Tibial nerve (tissue), 4 donors: ENCODE results near the gene RANBP3L. TPM values are rescaled to one million over a fixed set of nuclear protein-coding genes. Genes with fewer than 3 reads are reported as not detected.

Experiments used
- DNase-seq, 2 donors: peaks; one replicate each; pipeline ENCODE4 v3.0.0-alpha.2; 2019; ENCODE audit warnings: low spot score in 2 of 2
- H3K27ac ChIP-seq, 4 donors: fragments of 200-600 bp; sonication (generic) in 3 of 4; one replicate each; pipeline ENCODE4 v1.5.1; 2017 to 2019; ENCODE audit warnings: mild to moderate bottlenecking in 1 of 4
- H3K27me3 ChIP-seq, 2 donors: fragments of 200-600 bp; sonication (generic) in 1 of 2; one replicate each; pipeline versions ENCODE4 v1.5.1 to v1.6.0; 2017 to 2019
- H3K36me3 ChIP-seq, 3 donors: fragments of 200-600 bp; sonication (generic); one replicate each; pipeline ENCODE4 v1.5.1; 2018 to 2019
- H3K4me1 ChIP-seq, 4 donors: fragments of 200-600 bp; sonication (generic) in 3 of 4; one replicate each; pipeline ENCODE4 v1.5.1; 2017 to 2019
- H3K4me3 ChIP-seq, 4 donors: fragments of 200-600 bp; sonication (generic) in 3 of 4; one replicate each; pipeline ENCODE4 v1.5.1; 2017 to 2019; ENCODE audit warnings: mild to moderate bottlenecking in 1 of 4, moderate library complexity in 1 of 4
- H3K9me3 ChIP-seq, 4 donors: fragments of 200-600 bp; sonication (generic) in 3 of 4; one replicate each; pipeline ENCODE4 v1.5.1; 2017 to 2019
- EP300 ChIP-seq, 2 donors: sonication (generic); formaldehyde crosslinking; IDR thresholded peaks; one replicate each; pipeline ENCODE4 v1.6.1; 2017; ENCODE audit warnings: antibody characterized with exemption in 2 of 2, mild to moderate bottlenecking in 1 of 2
- POLR2A ChIP-seq, 2 donors: fragments of 450-650 bp; IDR thresholded peaks; one replicate each; pipeline ENCODE4 v1.6.1; 2017; ENCODE audit warnings: antibody characterized with exemption in 2 of 2, mild to moderate bottlenecking in 2 of 2, moderate library complexity in 2 of 2
- WGBS, 2 donors: methylation state at CpG; one replicate each; pipeline ENCODE4 v1.1.5; 2018; 5-methylcytosine and 5-hydroxymethylcytosine counted together
- total RNA-seq, 4 donors: library from RNA; depleted of rRNA; stranded (reverse); fragments of >200 nt; gene quantifications; one replicate each; pipeline ENCODE4 v1.1.0, GENCODE V29; 2016
- TF ChIP-seq, protein P1 (sequence below), 5 experiments: fragments of 200-600 bp in 3 of 5; fragments of 450-650 bp in 2 of 5; sonication (generic) in 3 of 5; IDR thresholded peaks; one replicate each; pipeline ENCODE4 v1.5.1; 2016 to 2019; ENCODE audit warnings: antibody characterized with exemption in 5 of 5, mild to moderate bottlenecking in 3 of 5, moderate library complexity in 2 of 5

The RANBP3L gene
- total RNA-seq, 4 donors from 2014 or later: 2.1 to 21.6 (median 4.5) TPM

DNA sequence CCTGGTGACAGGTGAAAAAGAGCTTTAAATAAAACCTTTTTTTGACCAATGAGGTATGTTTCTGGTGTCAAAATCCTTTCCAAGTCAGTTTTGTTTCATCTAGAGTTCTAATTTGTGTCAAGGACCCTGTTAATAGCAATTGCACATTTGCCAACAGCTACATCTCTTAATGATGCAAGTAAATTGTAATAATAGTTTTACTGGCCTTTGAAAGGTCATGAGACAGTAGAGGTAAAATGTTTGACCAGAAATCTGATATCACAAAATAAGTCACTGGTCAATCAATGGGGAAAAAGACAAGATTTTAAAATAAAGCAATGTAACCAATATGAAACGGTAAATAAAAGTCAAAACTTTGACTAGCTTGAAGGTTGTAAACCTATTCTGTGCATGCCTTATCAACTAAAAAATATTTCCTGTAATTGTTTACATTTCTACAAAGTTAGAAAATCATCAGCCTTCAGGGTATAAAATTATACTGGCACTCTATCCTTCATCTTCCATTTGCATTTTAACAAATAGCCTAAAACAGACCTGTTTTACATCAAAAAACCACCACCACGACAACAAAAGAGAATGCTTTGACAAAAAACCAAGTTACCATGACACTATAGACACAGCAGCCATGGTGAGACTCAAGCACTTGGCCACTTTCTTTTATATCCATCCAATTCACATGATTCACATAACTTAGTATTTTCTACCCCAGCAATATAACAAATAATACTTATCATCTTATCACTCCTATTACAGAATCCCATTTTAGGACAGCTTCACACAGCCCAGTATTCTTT lies 63.0 kb downstream of the RANBP3L start:
- peaks cover 0 to 48% (median 25%) of the 10 kb centered on the region in 4 donors for H3K4me1 ChIP-seq
- TF ChIP-seq EP300 (IDR thresholded peaks at IDR 0.05) (no peak), POLR2A (IDR thresholded peaks at IDR 0.05) (no peak)
- TF ChIP-seq, protein P1, sequence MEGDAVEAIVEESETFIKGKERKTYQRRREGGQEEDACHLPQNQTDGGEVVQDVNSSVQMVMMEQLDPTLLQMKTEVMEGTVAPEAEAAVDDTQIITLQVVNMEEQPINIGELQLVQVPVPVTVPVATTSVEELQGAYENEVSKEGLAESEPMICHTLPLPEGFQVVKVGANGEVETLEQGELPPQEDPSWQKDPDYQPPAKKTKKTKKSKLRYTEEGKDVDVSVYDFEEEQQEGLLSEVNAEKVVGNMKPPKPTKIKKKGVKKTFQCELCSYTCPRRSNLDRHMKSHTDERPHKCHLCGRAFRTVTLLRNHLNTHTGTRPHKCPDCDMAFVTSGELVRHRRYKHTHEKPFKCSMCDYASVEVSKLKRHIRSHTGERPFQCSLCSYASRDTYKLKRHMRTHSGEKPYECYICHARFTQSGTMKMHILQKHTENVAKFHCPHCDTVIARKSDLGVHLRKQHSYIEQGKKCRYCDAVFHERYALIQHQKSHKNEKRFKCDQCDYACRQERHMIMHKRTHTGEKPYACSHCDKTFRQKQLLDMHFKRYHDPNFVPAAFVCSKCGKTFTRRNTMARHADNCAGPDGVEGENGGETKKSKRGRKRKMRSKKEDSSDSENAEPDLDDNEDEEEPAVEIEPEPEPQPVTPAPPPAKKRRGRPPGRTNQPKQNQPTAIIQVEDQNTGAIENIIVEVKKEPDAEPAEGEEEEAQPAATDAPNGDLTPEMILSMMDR (IDR thresholded peaks at IDR 0.05): no peak
- WGBS, 2 donors: 66 to 71% methylated on average over 2 of the region's 2 CpGs
- DNase-seq: no peak
- H3K27ac ChIP-seq: peak overlapping the region in 2 of 4 donors; percentile 99 to 100
- H3K4me3 ChIP-seq: no peak overlapping the region
- H3K27me3 ChIP-seq: no peaks in the 10 kb centered on the region
- H3K9me3 ChIP-seq: no peaks in the 10 kb centered on the region
- H3K36me3 ChIP-seq: no peaks in the 10 kb centered on the region

DNA sequence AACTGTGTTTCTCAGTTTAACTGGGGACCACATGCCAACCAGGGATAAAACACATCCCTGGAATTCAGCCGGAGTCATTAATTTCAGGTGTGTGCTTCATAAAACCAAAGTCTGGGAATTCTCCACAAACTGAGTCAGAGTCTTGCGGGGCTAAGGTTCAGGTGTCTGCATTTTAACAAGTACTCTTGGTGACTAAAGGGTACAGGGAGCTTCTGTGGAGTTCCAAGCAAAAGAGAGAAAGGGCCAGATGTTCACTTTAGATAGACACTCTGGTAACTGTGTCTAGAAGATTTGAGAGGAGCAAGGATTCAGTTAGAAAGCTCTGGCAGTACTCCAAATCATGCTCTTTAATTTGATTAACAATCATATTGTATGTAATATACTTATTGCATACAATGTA lies 64.0 kb downstream of the RANBP3L start:
- H3K4me3 ChIP-seq: no peak overlapping the region
- H3K9me3 ChIP-seq: no peaks in the 10 kb centered on the region
- 92 to 96% methylated on average over 2 of the region's 2 CpGs for WGBS, 2 donors
- H3K27me3 ChIP-seq: no peaks in the 10 kb centered on the region
- no peak for TF ChIP-seq POLR2A (IDR thresholded peaks at IDR 0.05)
- TF ChIP-seq, protein P1 (IDR thresholded peaks at IDR 0.05): no peak
- no peak for TF ChIP-seq EP300 (IDR thresholded peaks at IDR 0.05)
- H3K4me1 ChIP-seq: peaks cover 0 to 44% (median 24%) of the 10 kb centered on the region in 4 donors
- H3K27ac ChIP-seq: peak overlapping the region in 1 of 4 donors; percentile 29
- DNase-seq: no peak
- no peaks in the 10 kb centered on the region for H3K36me3 ChIP-seq

DNA sequence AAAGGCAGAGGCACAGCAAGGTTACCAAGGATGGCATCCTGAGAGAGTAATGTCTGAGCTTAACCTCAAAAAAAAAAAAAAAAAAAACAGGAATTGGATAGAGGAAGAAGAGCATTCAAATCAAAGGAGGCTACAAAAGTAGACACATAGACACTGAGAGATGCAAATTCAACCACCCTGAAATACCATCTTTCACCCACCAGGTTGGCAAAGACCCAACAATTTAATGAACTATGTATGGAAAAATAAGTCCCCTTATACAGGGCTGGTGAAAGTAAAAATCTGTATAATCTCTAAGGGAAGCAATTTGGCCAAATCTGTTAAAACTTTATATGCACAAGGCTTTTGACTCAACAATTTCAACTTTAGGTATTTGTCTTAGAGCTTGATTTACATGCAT lies 64.9 kb downstream of the RANBP3L start:
- no peak for DNase-seq
- Histone ChIP-seq H3K36me3 (no peaks in the 10 kb centered on the region), H3K4me3 (no peak overlapping the region), H3K27ac (peak overlapping the region in 1 of 4 donors; percentile 10), H3K9me3 (no peaks in the 10 kb centered on the region), H3K4me1 (peaks cover 0 to 42% (median 23%) of the 10 kb centered on the region in 4 donors), H3K27me3 (no peaks in the 10 kb centered on the region)
- TF ChIP-seq POLR2A (IDR thresholded peaks at IDR 0.05) (no peak), EP300 (IDR thresholded peaks at IDR 0.05) (no peak)
- TF ChIP-seq, protein P1 (IDR thresholded peaks at IDR 0.05): no peak

- Histone ChIP-seq H3K4me1 (peaks cover 0 to 29% (median 4%) of the 10 kb centered on the region in 4 donors), H3K9me3 (no peaks in the 10 kb centered on the region), H3K4me3 (no peak overlapping the region), H3K27ac (no peak overlapping the region), H3K27me3 (no peaks in the 10 kb centered on the region), H3K36me3 (no peaks in the 10 kb centered on the region)
- no peak for DNase-seq
- WGBS, 2 donors: 89% methylated on average over 3 of the region's 3 CpGs
- no peak for TF ChIP-seq EP300 (IDR thresholded peaks at IDR 0.05)
- TF ChIP-seq, protein P1 (IDR thresholded peaks at IDR 0.05): no peak
- TF ChIP-seq POLR2A (IDR thresholded peaks at IDR 0.05): no peak
These were observed 69.2 kb downstream of the RANBP3L start for GRCh38 chr5:36232533-36232932.

DNA sequence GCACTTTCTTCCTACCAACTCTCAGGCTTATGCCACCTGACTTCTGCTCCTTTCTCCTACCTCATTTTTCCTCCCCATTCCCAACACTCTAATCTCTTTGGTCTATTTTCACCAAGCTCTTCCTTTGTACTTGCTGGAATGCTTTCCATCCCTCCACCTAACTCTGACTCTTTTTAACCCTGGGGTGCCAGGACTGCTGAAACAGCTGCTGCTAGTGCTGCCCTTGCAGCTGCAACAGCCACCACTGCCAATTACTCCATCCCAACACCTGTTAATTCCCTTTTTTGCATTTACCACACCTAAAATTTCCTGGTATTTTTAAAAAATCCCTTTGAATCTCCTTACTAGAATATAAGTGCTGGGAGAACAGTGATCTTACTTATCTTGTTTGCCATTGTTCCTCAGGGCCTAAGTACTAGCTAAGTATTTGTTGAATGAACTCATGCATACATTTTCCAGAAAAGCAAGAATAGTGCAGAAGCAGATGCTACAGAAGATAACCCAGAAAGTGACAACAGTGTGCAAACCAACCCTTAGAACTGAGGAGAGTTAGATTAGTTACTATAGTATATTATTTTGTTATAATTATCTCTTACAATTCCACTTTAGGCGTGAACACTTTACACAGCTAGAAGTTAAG lies 71.4 kb downstream of the RANBP3L start:
- DNase-seq: no peak
- no peak overlapping the region for H3K27ac ChIP-seq
- WGBS, 2 donors: 92 to 93% methylated on average over 1 of the region's 1 CpG
- H3K9me3 ChIP-seq: no peaks in the 10 kb centered on the region
- TF ChIP-seq EP300 (IDR thresholded peaks at IDR 0.05) (no peak), POLR2A (IDR thresholded peaks at IDR 0.05) (no peak)
- TF ChIP-seq, protein P1 (IDR thresholded peaks at IDR 0.05): no peak
- no peak overlapping the region for H3K4me3 ChIP-seq
- peaks cover 0 to 21% (median 4%) of the 10 kb centered on the region in 4 donors for H3K4me1 ChIP-seq
- no peaks in the 10 kb centered on the region for H3K27me3 ChIP-seq
- peaks cover 0 to 12% (median 0%) of the 10 kb centered on the region in 3 donors for H3K36me3 ChIP-seq
